Activated T-cell treated with anti-CD3 and anti-CD28 coated beads for 1 hour (primary cell): ENCODE data around the gene FOXO3B.
"Not testable (repeated sequence)": the region's sequence is repeated elsewhere in the genome, so short reads cannot be mapped to it uniquely, and the experiment has no call there.

Source experiments
- DNase-seq: peaks from one replicate; pipeline ENCODE4 v3.0.0-alpha.2; 2020; ENCODE audit warnings: low read depth

Gene FOXO3B

DNA sequence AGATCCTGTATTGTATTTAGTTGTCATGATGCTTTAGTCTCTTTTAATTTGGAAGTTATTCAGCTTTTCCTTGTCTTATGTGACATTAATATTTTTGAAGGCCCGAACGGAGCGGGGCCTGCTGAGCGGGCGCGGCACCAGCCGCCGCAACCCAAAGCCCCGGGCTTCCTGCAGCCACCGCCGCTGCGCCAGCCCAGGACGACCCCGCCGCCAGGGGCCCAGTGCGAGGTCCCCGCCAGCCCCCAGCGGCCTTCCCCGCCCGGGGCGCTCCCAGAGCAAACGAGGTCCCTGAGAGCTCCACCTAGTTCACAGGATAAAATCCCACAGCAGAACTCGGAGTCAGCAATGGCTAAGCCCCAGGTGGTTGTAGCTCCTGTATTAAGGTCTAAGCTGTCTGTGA lies 32.0 kb downstream of the FOXO3B start:
- not testable (repeated sequence) for DNase-seq

DNA sequence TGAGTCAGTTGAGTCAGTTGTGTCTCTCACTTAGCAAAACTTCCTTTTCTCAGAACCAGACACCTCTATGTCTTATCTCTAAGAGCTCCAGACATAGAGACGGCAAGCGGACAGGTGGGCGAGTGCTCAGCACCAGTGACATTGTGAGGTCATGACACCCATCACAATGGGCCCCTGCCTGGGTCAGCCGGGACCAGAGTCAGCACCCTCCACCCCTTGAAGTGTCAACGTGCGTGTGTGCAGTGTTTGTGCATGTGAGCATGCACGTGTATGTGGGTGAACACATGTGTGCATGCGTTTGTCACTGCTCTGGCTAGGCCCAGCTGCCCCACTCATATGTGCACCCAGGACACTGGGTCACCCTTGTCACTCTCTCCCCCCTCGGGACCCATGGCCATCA lies 37.8 kb downstream of the FOXO3B start, which contains the start of gene TBC1D28:
Gene TBC1D28 (minus strand): TSS at position 101 of the 400 bp plus-strand sequence. CDS start 3,039 bp downstream, outside the sequence.
- not testable (repeated sequence) for DNase-seq

DNA sequence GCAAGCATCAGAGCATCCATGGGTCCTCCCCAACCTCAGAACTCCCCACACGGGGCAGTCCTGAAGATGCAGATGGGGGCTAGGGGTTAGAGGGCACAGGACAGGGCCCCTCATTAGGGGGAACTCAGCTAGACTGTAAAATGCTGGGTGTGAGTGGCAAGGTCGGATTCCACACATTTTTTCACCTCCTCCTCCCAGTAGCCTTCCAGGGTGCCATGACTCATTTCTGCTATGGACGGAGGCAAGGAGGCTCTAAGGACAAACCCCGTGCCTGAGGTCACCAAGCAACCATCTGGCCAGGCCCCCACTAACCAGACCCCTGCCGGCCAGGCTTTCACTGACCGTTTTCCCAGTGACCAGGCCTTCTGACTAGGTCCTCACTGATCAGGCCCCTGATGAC lies 39.0 kb downstream of the FOXO3B start:
- DNase-seq: not testable (repeated sequence)

DNA sequence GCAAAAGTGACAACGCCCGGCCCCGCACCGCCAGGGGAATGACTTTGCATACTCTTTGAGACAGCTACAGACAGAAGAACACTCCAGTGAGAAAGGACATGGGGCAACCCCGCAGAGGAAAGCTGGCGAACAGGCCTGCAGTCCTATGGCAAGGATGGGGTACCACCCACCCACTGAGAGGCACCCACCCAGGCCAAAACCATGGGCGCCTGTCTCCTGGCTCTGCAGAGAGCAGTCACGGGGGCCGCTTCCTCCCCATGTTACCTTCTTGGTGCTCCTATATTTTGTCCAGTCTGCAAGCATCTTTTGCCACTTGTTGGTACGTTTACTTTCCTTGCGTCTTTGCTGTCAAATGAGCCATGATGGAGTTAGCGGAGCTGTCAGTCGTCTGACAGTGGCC lies 43.8 kb downstream of the FOXO3B start:
- DNase-seq: not testable (repeated sequence)

DNA sequence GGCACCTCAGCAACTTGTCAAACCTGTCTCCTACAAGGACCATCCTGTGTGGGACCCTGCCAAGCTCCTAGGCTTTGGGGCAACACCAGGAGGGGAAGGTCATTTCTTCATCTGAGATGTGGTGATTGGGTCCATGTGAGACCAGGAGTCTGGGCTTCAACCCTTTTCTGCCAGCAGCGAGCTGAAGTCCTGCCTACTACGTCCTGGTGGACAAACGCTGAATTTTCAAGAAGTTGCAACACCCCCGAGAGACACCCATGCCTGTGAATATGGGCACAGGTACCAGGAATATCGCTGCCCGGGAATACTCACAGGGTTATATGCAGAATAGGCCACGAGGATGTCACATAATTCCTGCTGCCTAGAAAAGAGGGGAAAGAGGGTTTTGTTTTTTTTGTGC lies 45.9 kb downstream of the FOXO3B start:
- not testable (repeated sequence) for DNase-seq

DNA sequence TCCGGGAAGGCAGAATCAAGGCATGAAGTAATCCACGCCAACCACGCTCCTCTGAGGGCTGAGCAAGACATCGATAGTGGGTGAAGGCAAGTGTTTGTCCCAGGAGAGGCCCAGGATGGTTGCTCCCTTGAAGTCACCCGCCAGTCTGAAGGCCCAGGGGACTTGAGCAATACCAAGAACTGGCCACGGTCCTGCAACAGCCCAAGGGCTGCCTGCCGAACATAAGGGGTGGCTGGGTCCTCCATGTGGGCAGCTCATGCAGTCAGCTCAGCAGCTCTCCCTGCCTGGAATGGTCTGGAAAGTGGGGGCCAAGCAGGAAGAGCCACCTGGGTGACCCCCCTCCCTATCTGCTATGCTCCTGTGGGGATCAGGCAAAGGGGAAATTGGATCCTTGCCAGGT lies 46.3 kb downstream of the FOXO3B start:
- not testable (repeated sequence) for DNase-seq

DNA sequence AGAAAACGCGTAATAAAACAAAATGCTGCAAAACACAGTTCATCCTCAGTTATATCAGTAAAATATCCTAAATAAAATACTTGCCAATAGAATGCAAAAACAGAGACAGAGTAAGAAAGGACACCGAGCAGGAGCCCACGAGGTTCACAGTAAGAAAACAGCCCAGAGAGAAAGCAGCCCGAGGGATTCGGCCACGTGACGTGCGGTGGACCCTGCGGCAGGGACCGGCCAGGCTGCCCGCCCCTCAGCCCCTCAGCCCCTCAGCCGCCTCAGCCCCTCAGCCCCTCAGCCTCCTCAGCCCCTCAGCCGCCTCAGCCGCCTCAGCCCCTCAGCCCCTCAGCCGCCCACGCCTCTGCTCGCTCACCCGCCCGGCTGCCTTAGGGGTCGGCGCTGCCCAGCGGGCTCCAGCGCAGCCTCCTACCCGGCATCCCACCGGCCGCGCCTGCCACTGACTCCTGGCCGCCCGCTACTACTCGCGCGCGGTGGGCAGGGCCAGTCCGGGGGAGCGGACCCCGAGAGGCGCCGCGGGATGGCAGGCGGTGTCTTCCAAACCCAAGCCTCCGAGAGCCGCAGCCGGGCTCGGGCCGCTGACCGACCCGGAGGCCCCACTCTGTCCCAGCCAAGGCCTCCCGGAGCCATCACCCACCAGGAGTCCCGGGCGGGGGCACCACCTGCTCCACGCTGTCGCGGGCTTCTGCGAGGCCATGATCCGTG lies 47.4 kb downstream of the FOXO3B start:
- not testable (repeated sequence) for DNase-seq
